NCI-H82 treated with DMSO at 0.1 percent for 48 hours (cell line): ENCODE measurements around the gene LIPA.
"Not testable (repeated sequence)": the region's sequence is repeated elsewhere in the genome, so short reads cannot be mapped to it uniquely, and the experiment has no call there.

Experiments
- DNase-seq: peaks from one replicate; lab custom pipeline; 2025; ENCODE audit not compliant: unreplicated experiment; lab: John Stamatoyannopoulos, UW

The LIPA gene

DNA sequence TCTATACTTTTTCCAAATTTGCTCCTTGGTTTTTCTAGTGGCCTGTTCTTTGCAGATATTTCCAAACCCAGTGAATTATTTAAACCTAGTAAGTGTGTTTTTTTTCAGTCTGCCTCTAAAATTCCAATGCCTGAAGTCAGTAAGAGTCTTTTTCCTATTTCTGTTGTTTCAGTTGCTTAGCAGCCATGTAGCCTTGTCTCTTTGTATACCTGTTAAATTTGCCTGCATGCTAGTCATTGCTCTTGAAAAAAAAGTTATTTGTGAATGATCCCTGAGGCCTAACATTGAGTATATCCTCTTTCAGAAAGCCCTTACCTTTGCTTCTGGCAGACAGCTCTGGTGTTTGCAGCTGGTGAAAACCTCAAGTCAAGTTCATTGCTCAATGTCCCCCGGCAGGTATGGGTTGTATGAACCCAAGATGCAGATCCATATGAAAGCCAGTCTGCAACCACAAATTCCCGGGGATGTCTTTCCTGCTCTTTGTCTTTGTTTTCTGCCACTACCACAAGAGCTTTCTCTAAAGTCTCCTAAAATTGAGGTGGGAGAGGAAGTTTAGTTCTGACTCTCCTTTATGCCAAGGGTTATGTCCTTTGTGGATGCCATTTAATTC lies 80.2 kb downstream of the LIPA start:
- no peak for DNase-seq

DNA sequence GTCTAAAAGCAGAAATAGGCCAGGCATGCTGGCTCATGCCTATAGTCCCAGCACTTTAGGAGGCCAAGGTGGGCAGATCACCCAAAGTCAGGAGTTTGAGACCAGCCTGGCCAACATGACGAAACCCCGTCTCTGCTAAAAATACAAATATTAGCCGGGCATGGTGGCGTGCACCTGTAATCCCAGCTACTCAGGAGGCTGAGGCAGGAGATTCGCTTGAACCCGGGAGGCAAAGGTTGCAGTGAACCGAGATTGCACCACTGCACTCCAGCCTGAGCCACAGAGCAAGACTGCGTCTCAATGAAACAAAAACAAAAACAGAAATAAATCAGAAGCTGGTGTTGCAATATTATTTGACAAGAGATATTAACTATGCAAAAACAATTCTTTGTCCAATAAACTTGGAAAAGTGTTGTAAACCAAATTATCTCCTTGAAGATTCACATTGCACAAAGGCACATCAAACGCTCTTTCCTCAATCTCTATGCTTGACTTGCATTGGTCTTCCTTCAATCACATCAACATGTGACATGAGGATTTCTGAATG lies 83.1 kb downstream of the LIPA start:
- DNase-seq = not testable (repeated sequence)

DNA sequence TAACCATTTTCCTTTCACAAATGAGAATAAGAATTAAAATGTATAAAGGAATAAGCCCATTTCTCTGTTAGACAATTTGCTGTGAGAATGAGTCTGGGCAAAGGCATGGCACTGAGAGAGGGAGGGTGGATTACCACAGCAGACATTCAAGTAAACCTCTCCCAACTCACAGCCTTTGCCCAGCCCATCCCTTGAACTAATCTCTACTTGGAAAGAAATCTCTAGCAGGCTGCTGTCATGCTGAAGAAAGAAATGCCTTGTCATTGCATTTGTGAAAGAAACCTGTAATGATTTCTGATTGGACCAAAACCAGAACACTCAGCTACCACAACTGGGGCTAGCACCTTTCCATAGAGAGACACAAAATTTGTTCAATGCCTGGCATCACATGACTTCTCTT lies 83.7 kb downstream of the LIPA start:
- no peak for DNase-seq

DNA sequence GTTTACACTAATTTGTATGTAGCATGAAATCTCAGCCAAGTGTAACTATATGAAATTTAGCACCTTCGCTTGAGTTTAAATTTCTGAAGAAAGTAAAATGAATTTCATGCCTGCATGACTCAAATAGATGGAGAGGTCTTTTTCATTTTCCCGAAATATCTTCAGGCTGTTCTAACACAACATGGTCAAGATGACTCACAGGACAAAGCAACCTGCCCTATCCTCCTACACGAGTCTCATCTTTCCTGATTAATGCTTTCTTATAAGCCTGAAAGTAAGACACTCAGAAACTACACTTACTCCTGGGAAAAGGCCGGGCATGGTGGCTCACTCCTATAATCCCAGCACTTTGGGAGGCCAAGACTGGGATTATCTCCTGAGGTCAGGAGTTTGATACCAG lies 85.7 kb downstream of the LIPA start:
- DNase-seq = no peak

DNA sequence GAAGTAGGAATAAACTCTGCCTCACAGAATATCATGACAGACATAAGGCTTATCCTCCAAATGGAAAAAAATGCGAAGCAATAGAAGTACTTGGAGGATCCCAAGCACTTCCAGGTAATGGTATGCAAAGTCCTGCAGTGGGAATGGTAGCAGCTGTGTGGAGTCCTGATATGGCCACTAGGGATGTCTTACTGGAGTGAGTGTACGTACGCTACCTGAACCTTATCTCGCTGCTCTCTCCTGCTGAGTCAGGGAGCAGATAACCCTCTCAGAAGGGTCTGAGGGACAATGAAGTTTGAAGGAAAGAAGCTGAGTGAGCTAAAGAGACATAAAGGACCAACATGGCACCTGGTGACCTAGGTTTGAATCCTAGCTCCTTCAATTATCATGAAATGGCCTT lies 86.7 kb downstream of the LIPA start:
- DNase-seq = no peak

DNA sequence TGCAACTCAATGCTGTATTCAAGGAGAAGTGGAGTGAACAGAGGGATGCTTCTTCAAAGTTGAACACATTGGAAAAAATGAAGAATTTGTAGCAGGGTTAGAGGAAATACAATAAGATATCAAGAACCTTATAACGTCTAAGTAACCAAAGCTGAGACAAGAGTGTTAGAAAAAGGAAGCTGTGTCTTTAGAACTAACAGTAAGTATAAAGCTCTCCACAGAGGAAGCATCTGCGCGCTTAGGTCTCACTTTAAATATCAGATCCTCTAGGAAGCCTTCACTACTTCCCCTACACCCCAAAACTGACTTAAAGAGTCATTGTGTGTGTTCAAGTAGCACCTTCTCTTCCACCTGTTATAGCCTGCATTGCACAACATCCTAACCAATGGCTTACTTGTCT lies 87.5 kb downstream of the LIPA start:
- DNase-seq = no peak
